Osteoblast (primary cell): Measurements from ENCODE around the gene DAP3. TPM values are rescaled to one million over a fixed set of nuclear protein-coding genes. Genes with fewer than 3 reads are reported as not detected.
A peak's percentile ranks its signal among the peaks of the same experiment; 100 is the strongest.
"Not testable (repeated sequence)": the region's sequence is repeated elsewhere in the genome, so short reads cannot be mapped to it uniquely, and the experiment has no call there.

Experiments
- DNase-seq: peaks from one replicate; pipeline ENCODE4 v3.0.0; 2011; ENCODE audit warnings: low spot score, mixed read lengths; ENCODE audit not compliant: insufficient read length; ENCODE audit errors: missing footprints
- H2AFZ ChIP-seq: 2 replicates; pipeline ENCODE4 v1.6.0; 2011; ENCODE audit warnings: mild to moderate bottlenecking, low read length
- H3K27ac ChIP-seq: 2 replicates; pipeline ENCODE4 v1.5.1; 2011; ENCODE audit warnings: mild to moderate bottlenecking, low read depth, low read length, moderate library complexity
- H3K27me3 ChIP-seq: 2 replicates; pipeline ENCODE4 v1.6.0; 2012; ENCODE audit warnings: mild to moderate bottlenecking, control low read depth, inconsistent platforms, low read length, moderate library complexity; ENCODE audit not compliant: insufficient read depth
- H3K36me3 ChIP-seq: 2 replicates; pipeline ENCODE4 v1.5.1; 2011; ENCODE audit warnings: mild to moderate bottlenecking, low read length, control low read depth, moderate library complexity; ENCODE audit not compliant: insufficient read depth
- H3K4me1 ChIP-seq: 2 replicates; pipeline ENCODE4 v1.5.1; 2011; ENCODE audit warnings: mild to moderate bottlenecking, low read length, control low read depth, moderate library complexity; ENCODE audit not compliant: insufficient read depth
- H3K4me2 ChIP-seq: 2 replicates; pipeline ENCODE4 v1.6.0; 2011; ENCODE audit warnings: mild to moderate bottlenecking, low read length; ENCODE audit not compliant: insufficient read depth
- H3K4me3 ChIP-seq: fragments of 200-600 bp; sonication (generic); 3 replicates; pipeline ENCODE4 v1.5.1; 2012; ENCODE audit warnings: mild to moderate bottlenecking, low read length, inconsistent platforms; ENCODE audit not compliant: insufficient read depth
- H3K79me2 ChIP-seq: 2 replicates; pipeline ENCODE4 v1.6.0; 2012; ENCODE audit warnings: mild to moderate bottlenecking, low read length, control low read depth, inconsistent platforms; ENCODE audit not compliant: insufficient read depth
- H3K9me3 ChIP-seq: 2 replicates; pipeline ENCODE4 v1.5.1; 2011; ENCODE audit warnings: low read depth, low read length, control low read depth
- H4K20me1 ChIP-seq: 2 replicates; pipeline ENCODE4 v1.6.0; 2012; ENCODE audit warnings: mild to moderate bottlenecking, low read length, control low read depth; ENCODE audit not compliant: insufficient read depth
- CTCF ChIP-seq: IDR thresholded peaks from 2 replicates; pipeline ENCODE4 v1.5.1; 2011; ENCODE audit warnings: mild to moderate bottlenecking, low read depth, low read length, moderate library complexity; ENCODE audit errors: extremely low read depth
- total RNA-seq: library from RNA; depleted of rRNA; stranded (reverse); fragments of >200 nt; gene quantifications from 2 replicates; pipeline ENCODE4 v1.2.3, GENCODE V29; 2012

DAP3 gene
- total RNA-seq, 1 donor = 73.1 TPM

GRCh38 chr1:155696524-155696923, 7.6 kb downstream of the DAP3 start:
- TF ChIP-seq CTCF = no peak
- Histone ChIP-seq H3K27ac (no peak overlapping the region), H3K79me2 (peaks cover 86% of the 10 kb centered on the region), H3K9me3 (no peaks in the 10 kb centered on the region), H4K20me1 (peaks cover 47% of the 10 kb centered on the region), H2AFZ (no peak overlapping the region), H3K36me3 (peaks cover 13% of the 10 kb centered on the region), H3K4me3 (no peak overlapping the region), H3K4me2 (no peak overlapping the region), H3K4me1 (peaks cover 8% of the 10 kb centered on the region), H3K27me3 (no peaks in the 10 kb centered on the region)
- no peak for DNase-seq

GRCh38 chr1:155697046-155697445, 8.2 kb downstream of the DAP3 start:
- Histone ChIP-seq H3K4me1 (peaks cover 8% of the 10 kb centered on the region), H3K27ac (no peak overlapping the region)

GRCh38 chr1:155697616-155698015, 8.7 kb downstream of the DAP3 start:
- H3K36me3 ChIP-seq, H3K4me2 ChIP-seq, H3K27ac ChIP-seq, H3K4me1 ChIP-seq, H3K4me3 ChIP-seq, H3K9me3 ChIP-seq, H3K27me3 ChIP-seq, DNase-seq, H2AFZ ChIP-seq: not testable (repeated sequence)
- peaks cover 43% of the 10 kb centered on the region for H4K20me1 ChIP-seq
- H3K79me2 ChIP-seq = peaks cover 81% of the 10 kb centered on the region

More at GRCh38 chr1:155697046-155697445, 8.2 kb downstream of the DAP3 start:
- Histone ChIP-seq H3K79me2 (peaks cover 81% of the 10 kb centered on the region), H3K36me3 (peaks cover 8% of the 10 kb centered on the region), H4K20me1 (peaks cover 43% of the 10 kb centered on the region), H3K9me3 (no peaks in the 10 kb centered on the region), H3K27me3 (no peaks in the 10 kb centered on the region), H3K4me3 (no peak overlapping the region), H2AFZ (no peak overlapping the region), H3K4me2 (no peak overlapping the region)
- no peak for DNase-seq
- no peak for TF ChIP-seq CTCF

- Histone ChIP-seq H3K79me2 (peaks cover 80% of the 10 kb centered on the region), H3K36me3 (no peaks in the 10 kb centered on the region), H3K9me3 (no peaks in the 10 kb centered on the region), H3K27me3 (no peaks in the 10 kb centered on the region), H3K27ac (peak overlapping the region; percentile 39), H3K4me1 (peaks cover 8% of the 10 kb centered on the region), H2AFZ (no peak overlapping the region), H3K4me2 (peak overlapping the region; percentile 59), H3K4me3 (no peak overlapping the region), H4K20me1 (peaks cover 43% of the 10 kb centered on the region)
- peak; percentile 69 for DNase-seq
- no peak for TF ChIP-seq CTCF
Observed at GRCh38 chr1:155698382-155699038, 9.6 kb downstream of the DAP3 start.

GRCh38 chr1:155699062-155699461, 10.2 kb downstream of the DAP3 start:
- H3K4me1 ChIP-seq, H3K4me2 ChIP-seq, H3K9me3 ChIP-seq, H3K4me3 ChIP-seq, H2AFZ ChIP-seq, H3K27me3 ChIP-seq, DNase-seq, H3K36me3 ChIP-seq: not testable (repeated sequence)
- Histone ChIP-seq H3K27ac (peak overlapping the region; percentile 39), H4K20me1 (peaks cover 43% of the 10 kb centered on the region), H3K79me2 (peaks cover 80% of the 10 kb centered on the region)

GRCh38 chr1:155701675-155702074, 12.8 kb downstream of the DAP3 start:
- Histone ChIP-seq H3K4me1 (peaks cover 14% of the 10 kb centered on the region), H4K20me1 (peaks cover 29% of the 10 kb centered on the region), H3K79me2 (peaks cover 78% of the 10 kb centered on the region)
- not testable (repeated sequence) for H2AFZ ChIP-seq, H3K4me3 ChIP-seq, H3K27me3 ChIP-seq, H3K4me2 ChIP-seq, H3K9me3 ChIP-seq, DNase-seq, H3K36me3 ChIP-seq, H3K27ac ChIP-seq
